Fibroblast of skin of scalp (primary cell): ENCODE data around the gene OAS3.
A peak's percentile ranks its signal among the peaks of the same experiment; 100 is the strongest.
"Not testable (repeated sequence)": the region's sequence is repeated elsewhere in the genome, so short reads cannot be mapped to it uniquely, and the experiment has no call there.

Experiments used
- DNase-seq: peaks from one replicate; pipeline ENCODE4 v3.0.0-alpha.2; 2013

The OAS3 gene

GRCh38 chr12:112957125-112957524, 18.9 kb downstream of the OAS3 start:
- DNase-seq = not testable (repeated sequence)

- DNase-seq = no peak
Observed at GRCh38 chr12:112961074-112961473, 22.8 kb downstream of the OAS3 start.

DNA sequence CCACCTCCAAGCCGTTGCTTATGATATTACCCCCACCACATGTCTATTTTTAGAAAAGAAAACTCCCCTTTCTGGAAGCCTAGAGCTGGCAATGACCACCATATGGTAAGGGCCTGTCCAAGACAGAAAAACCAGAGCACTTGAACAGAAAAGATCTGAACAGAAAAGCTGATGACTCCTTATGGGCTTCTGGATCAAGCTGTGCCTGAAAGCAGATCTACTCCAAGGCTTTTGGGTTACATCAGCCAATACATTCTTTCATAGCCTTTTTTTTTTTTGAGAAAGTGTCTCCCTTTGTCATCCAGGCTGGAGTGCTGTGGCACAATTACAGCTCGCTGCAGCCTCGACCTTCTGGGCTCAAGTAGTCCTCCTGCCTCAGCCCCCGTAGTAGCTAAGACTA, 23.3 kb downstream of the OAS3 start:
- DNase-seq = no peak

DNA sequence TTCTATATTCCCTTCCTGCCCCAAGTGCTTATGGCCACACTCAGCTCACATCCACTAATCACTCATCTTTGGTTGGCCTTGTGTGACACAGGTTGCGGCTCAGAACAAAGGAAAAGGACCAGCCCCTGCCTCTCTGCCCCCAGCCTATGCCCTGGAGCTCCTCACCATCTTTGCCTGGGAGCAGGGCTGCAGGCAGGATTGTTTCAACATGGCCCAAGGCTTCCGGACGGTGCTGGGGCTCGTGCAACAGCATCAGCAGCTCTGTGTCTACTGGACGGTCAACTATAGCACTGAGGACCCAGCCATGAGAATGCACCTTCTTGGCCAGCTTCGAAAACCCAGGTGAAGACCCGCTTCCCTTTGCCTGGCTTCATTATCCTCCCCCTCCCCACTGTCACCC, 24.3 kb downstream of the OAS3 start:
- DNase-seq = no peak

DNA sequence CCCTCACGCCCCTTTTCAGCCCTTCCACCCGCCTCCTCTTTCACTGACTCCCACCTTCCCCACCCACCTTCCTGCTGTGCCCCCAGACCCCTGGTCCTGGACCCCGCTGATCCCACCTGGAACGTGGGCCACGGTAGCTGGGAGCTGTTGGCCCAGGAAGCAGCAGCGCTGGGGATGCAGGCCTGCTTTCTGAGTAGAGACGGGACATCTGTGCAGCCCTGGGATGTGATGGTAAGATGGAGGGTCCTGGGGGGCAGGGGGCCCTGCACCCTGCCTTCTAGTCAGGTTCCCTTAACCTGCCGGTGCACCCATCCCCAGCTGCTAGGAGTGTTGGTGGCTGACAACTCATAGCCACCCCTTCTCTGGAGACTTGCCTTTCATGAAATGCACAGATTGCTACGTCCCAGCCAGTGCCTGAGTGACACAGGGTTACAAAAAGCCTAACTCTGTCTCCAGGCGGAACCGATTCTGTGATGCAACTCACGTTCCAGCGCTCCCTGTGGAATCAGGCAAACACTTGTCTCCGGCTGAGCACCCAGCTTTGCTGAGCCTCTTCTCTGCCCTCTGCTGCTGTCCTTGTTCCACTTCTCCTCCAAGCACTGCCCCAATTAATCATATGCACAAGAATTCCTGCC, 25.1 kb downstream of the OAS3 start:
- no peak for DNase-seq

GRCh38 chr12:112964067-112964670, 25.9 kb downstream of the OAS3 start:
- DNase-seq = no peak

- no peak for DNase-seq
Observed at GRCh38 chr12:112964915-112965314, 26.6 kb downstream of the OAS3 start.

DNA sequence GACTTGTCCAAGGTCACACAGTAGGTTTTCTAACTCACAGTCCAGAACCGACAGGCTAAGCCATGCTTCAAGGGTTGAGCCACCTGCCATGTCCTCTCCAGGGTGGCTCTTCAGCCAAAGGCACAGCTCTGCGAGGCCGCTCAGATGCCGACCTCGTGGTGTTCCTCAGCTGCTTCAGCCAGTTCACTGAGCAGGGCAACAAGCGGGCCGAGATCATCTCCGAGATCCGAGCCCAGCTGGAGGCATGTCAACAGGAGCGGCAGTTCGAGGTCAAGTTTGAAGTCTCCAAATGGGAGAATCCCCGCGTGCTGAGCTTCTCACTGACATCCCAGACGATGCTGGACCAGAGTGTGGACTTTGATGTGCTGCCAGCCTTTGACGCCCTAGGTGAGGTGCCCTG, 27.4 kb downstream of the OAS3 start:
- DNase-seq = no peak

DNA sequence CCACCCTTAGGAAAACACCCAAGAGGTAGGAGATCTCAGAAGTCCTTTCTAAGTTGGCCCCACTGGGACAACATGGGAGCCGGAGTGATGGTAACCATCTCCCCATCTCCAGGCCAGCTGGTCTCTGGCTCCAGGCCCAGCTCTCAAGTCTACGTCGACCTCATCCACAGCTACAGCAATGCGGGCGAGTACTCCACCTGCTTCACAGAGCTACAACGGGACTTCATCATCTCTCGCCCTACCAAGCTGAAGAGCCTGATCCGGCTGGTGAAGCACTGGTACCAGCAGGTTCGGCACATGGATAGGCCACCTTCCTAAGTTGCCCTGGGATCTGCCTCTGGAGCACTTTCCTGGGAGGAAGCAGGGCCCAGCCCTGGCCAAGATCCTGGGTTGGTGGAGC, 29.0 kb downstream of the OAS3 start:
- no peak for DNase-seq

- DNase-seq = no peak
Observed at GRCh38 chr12:112967858-112968257, 29.6 kb downstream of the OAS3 start.

- no peak for DNase-seq
Observed at GRCh38 chr12:112969547-112970306, 31.5 kb downstream of the OAS3 start.

- DNase-seq = no peak
Observed at GRCh38 chr12:112970391-112970790, 32.1 kb downstream of the OAS3 start.

DNA sequence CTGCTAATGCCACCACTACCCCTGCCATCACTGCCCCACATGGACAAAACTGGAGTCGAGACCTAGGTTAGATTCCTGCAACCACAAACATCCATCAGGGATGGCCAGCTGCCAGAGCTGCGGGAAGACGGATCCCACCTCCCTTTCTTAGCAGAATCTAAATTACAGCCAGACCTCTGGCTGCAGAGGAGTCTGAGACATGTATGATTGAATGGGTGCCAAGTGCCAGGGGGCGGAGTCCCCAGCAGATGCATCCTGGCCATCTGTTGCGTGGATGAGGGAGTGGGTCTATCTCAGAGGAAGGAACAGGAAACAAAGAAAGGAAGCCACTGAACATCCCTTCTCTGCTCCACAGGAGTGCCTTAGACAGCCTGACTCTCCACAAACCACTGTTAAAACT, 33.0 kb downstream of the OAS3 start:
- DNase-seq = peak; percentile 44

DNA sequence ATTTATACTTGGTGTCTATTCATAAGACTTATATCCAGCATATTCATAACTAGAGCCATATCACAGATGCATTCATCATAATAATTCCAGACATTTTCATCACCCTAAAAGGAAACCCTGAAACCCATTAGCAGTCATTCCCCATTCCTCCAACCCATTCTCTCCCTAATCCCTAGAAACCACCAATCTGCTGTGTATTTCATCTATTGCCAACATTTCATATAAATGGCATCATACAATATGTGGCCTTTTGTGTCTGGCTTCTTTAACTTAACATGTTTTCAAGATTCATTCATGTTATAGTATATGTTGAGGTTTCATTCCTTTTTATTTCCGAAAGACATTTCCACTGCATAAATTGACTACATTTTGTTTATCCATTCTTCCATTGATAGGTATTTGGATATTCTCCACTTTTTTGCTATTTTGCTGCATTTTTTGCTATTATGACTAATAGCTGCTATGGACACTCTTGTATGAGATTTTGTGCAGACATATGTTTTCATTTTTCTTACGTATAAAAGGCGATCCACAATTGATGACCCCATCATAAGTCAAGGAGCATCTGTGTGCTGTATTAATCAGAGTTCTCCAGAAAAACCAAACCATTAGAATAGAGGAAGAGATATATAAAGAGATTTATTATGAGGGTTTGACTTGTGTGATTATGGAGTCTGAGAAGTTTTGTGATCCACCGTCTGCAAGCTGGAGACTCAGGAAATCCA, 34.9 kb downstream of the OAS3 start:
- peak; percentile 77 for DNase-seq

- DNase-seq = peak; percentile 6
Observed at GRCh38 chr12:112973818-112974231, 35.6 kb downstream of the OAS3 start.

GRCh38 chr12:112974904-112975303, 36.6 kb downstream of the OAS3 start:
- DNase-seq = no peak

DNA sequence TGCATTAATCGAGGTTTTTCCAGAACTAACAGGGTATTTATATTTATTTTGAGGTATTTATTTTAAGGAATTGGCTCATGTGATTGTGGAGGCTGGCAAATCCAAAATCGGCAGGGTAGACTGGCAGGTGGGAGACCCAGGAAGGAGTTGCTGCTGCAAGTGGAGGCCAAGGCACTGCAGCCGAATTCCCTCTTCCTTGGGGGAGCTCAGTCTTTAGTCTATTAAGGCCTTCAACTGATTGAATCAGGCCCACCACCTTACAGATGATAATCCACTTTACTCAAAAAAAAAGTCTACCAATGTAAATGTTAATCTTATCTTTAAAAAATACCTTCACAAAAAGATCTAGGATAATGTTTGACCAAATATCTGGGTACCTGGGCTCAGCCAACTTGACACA, 38.9 kb downstream of the OAS3 start:
- no peak for DNase-seq

DNA sequence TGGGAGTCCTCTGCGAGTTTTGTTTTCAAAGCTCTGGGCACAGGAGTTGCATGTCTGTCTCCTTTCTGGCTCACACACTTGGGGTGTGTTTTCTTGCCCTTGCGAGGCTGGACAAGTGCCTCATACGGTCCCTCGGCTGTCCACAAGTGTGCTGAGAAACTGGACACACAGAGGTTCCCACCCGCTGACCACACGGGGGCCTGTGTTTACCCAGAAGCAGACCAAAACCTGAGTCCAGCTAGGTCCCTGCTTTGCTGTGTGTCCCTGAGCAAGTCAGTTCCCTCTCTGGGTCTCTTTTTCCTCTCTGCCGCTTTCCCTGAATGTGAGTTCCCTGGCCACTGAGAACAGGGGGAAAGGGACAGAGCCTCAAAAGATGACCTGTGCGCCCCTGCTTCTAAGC, 39.4 kb downstream of the OAS3 start:
- no peak for DNase-seq

DNA sequence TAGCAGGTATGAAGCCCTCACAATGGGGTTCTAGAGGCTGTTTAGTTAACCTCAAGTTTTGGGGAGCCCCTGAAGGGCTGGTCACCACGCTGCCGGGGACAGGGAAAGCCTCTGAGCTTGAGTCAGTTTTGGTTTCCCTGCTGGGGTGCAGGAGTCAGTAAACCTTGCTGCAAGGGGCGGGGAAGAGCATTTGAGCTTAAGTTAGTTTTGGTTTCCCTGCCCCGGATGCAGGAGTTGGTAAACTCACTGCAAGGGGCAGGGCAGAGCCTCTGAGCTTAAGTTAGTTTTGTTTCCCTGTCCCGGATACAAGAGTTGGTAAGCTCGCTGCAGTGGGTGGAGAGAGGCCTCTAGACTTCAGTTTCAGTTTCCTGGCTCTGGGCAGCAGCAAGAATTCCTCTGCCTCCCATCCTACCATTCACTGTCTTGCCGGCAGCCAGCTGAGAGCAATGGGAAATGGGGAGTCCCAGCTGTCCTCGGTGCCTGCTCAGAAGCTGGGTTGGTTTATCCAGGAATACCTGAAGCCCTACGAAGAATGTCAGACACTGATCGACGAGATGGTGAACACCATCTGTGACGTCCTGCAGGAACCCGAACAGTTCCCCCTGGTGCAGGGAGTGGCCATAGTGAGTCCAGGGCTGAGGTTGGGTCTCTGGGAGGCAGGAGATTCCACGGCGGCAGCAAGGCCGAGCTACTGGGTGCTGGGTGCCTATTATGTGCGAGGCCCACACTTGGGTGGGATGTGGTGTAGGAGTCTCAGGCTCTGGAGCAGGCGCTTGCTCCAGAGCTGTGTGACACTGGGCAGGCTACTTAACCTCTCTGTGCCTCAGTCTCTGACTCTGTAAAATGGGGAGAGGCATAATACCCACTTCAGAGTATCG, 40.1 kb downstream of the OAS3 start, which contains the start of gene OAS2:
Gene OAS2, plus strand, starts transcription at position 357 of the 878 bp plus-strand sequence. Its CDS starts 90 bp downstream, at position 447.
- DNase-seq = peak; percentile 60

- no peak for DNase-seq
Observed at GRCh38 chr12:112979041-112979680, 40.9 kb downstream of the OAS3 start.

DNA sequence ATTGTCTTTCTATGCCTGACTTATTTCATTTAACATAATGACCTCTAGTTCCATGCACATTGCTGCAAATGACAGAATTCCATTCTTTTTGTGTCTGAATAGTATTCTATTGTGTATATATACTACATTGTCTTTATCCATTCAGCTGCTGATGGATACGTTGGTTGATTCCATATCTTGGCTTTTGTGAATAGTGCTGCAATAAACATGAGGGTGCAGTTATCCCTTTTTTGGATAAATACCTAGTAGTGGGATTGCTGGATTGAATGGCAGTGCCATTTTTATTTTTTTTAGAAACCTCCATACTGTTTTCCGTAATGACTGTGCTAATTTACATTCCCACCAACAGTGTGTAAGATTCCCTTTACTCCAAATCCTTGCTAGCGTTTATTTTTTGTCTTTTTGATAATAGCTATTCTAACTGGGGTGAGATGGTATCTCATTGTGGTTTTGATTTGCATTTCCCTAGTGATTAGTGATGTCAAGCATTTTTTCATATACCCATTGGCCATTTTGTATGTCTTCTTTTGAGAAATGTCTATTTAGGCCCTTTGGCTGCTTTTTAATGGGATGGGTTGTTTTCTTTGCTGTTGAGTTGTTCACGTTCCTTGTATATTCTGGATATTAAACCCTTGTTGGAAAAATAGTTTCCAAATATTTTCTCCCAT, 42.4 kb downstream of the OAS3 start:
- DNase-seq = peak; percentile 8
